ENCODE results near the gene GPR15LG.

GRCh38 chr10:84217746-84218145 lies 44.1 kb downstream of the GPR15LG start:
- no peak for TF ChIP-seq EZH2 (IDR thresholded peaks at IDR 0.05)
- no peak for TF ChIP-seq FOXP2 (optimal IDR thresholded peaks at IDR 0.05; ENCODE audit: control extremely low read depth, extremely low read length, insufficient read depth)
